Upper lobe of right lung (tissue), 1 donor: Measurements from ENCODE around the gene RAD51B. TPM values are rescaled to one million over a fixed set of nuclear protein-coding genes. Genes with fewer than 3 reads are reported as not detected.

ENCODE experiments used
- ATAC-seq: fragments of 200-7000 bp; cut with Tn5 transposase; one replicate; pipeline ENCODE4 v1.9.1; 2020; ENCODE audit warnings: mild to moderate bottlenecking, moderate library complexity
- DNase-seq: peaks from one replicate; pipeline ENCODE4 v3.0.0-alpha.2; 2020
- H3K27ac ChIP-seq: fragments of 200-600 bp; one replicate; pipeline ENCODE4 v1.8.0; 2022
- H3K27me3 ChIP-seq: fragments of 200-600 bp; one replicate; pipeline ENCODE4 v1.8.0; 2022; ENCODE audit warnings: mild to moderate bottlenecking
- H3K36me3 ChIP-seq: fragments of 200-600 bp; one replicate; pipeline ENCODE4 v1.8.0; 2022
- H3K4me1 ChIP-seq: fragments of 200-600 bp; one replicate; pipeline ENCODE4 v1.8.0; 2022
- H3K4me3 ChIP-seq: fragments of 200-600 bp; one replicate; pipeline ENCODE4 v1.8.0; 2022; ENCODE audit warnings: mild to moderate bottlenecking
- H3K9me3 ChIP-seq: fragments of 200-600 bp; one replicate; pipeline ENCODE4 v1.8.0; 2022
- intact Hi-C: fragments of 100-400 bp; cut with DNase I; formaldehyde crosslinking; loops from one replicate; pipeline ENCODE4 v1.11.0; 2022
- total RNA-seq: library from RNA; stranded (reverse); fragmentation: NEBNext Ultra II Directional; extraction: Animal tissue kit (Norgen Biotek cat#: 25700); gene quantifications from one replicate; pipeline ENCODE4 v1.2.1, GENCODE V29; 2021
- TF ChIP-seq, protein P1 (sequence below): fragments of 200-600 bp; IDR thresholded peaks from one replicate; pipeline ENCODE4 v1.8.0; 2022; ENCODE audit warnings: antibody characterized with exemption
- donor health status: DM: no; HTN: yes; CAD: no; lungs with severe emphysema.

The RAD51B gene
- total RNA-seq, 1 donor from 2014 or later, result 11.5 TPM

DNA sequence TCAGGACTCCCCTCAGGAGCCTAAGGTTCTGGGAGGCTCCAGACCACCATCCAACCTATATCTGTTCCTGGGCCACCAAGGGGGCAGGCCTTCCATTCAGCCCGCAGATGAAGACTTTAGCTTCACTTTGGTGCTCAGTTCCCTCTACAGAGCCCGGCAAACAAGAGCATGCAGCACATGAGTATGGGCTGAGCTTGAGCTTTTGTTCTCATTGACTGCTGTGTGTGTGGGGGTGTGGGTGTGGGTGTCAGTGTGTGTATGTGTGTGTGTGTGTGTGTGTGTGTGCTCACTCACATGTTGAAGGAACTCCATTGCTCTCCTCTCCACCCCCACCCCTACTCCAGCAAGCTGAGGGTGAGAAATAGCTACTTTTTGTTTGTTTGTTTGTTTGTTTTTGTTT lies 754.1 kb downstream of the RAD51B start:
- TF ChIP-seq, protein P1, sequence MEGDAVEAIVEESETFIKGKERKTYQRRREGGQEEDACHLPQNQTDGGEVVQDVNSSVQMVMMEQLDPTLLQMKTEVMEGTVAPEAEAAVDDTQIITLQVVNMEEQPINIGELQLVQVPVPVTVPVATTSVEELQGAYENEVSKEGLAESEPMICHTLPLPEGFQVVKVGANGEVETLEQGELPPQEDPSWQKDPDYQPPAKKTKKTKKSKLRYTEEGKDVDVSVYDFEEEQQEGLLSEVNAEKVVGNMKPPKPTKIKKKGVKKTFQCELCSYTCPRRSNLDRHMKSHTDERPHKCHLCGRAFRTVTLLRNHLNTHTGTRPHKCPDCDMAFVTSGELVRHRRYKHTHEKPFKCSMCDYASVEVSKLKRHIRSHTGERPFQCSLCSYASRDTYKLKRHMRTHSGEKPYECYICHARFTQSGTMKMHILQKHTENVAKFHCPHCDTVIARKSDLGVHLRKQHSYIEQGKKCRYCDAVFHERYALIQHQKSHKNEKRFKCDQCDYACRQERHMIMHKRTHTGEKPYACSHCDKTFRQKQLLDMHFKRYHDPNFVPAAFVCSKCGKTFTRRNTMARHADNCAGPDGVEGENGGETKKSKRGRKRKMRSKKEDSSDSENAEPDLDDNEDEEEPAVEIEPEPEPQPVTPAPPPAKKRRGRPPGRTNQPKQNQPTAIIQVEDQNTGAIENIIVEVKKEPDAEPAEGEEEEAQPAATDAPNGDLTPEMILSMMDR, result no peak
- Histone ChIP-seq H3K27ac (no peak overlapping the region), H3K9me3 (no peaks in the 10 kb centered on the region), H3K27me3 (no peaks in the 10 kb centered on the region), H3K4me1 (peaks cover 41% of the 10 kb centered on the region), H3K36me3 (no peaks in the 10 kb centered on the region), H3K4me3 (no peak overlapping the region)
- DNase-seq, result no peak
- intact Hi-C loops, result no loop called here
- no peak for ATAC-seq

DNA sequence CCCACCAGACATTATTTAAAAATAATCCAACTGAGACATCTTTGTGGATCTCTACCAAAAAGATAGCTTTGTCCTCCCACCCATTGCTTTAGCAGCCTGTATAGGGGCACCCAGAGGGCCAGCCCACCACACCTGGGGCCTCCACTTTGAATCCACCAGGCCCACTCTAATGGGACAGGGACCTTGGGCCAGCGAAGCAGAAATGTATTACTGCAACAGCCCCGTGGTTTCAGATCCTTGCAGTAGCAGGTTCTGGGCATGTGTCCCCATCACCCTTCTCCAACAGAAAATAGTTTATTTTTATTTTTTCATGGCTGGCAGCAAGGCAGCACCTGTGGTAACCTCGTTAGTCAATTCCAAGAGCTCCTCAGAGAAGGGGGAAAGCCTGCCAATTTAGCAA lies 754.9 kb downstream of the RAD51B start:
- Histone ChIP-seq H3K4me3 (no peak overlapping the region), H3K27ac (peak overlapping the region; percentile 1), H3K9me3 (no peaks in the 10 kb centered on the region), H3K27me3 (no peaks in the 10 kb centered on the region), H3K36me3 (no peaks in the 10 kb centered on the region), H3K4me1 (peaks cover 36% of the 10 kb centered on the region)
- intact Hi-C loops, result no loop called here
- ATAC-seq (no peak), DNase-seq (no peak)
- TF ChIP-seq, protein P1, result no peak

DNA sequence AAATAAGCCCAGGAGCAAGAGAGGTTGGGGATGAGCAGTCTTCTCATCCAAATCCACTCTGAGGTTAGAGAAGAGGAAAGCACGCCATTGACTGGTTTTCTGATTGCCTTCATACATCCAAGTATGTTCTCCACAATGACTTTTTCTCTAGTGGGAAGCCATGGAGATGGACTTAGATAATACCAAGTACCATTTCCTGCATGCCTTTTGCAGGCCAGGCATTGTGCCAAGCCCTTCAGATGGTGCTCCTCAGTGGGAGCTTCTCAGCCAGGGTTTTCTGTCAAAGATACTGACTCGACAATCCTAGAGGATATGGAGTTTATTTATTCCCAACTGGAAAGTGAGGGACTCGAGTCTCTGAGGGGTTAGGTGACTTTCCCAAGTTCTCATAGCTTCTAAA lies 755.3 kb downstream of the RAD51B start:
- H3K27ac ChIP-seq, result peak overlapping the region; percentile 1
- peaks cover 31% of the 10 kb centered on the region for H3K4me1 ChIP-seq
- H3K27me3 ChIP-seq, result no peaks in the 10 kb centered on the region
- no peak for ATAC-seq
- DNase-seq, result no peak
- no peaks in the 10 kb centered on the region for H3K9me3 ChIP-seq
- TF ChIP-seq, protein P1, result no peak
- intact Hi-C loops, result no loop called here
- H3K36me3 ChIP-seq, result no peaks in the 10 kb centered on the region
- H3K4me3 ChIP-seq, result no peak overlapping the region

DNA sequence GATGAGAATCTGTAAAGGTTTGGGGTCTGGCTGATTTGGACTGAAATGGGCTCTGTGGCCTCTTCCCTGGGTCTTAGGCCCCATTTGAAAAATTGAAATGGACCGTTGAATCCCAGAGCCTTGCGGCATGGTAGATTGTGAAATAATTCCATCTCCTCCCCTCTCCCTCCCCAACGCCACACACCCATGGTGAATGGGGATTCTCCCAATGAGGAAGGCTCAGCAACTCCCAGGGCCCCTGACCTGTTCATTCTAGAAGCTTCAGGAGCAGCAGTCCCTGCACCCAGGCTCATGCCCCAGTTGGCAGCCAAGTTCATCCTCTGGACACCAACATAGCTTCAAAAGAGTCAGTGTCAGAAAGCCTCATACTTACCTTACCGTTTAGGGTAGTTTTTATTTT lies 755.8 kb downstream of the RAD51B start:
- Histone ChIP-seq H3K36me3 (no peaks in the 10 kb centered on the region), H3K4me1 (peaks cover 26% of the 10 kb centered on the region), H3K9me3 (no peaks in the 10 kb centered on the region), H3K4me3 (no peak overlapping the region), H3K27ac (peak overlapping the region; percentile 1), H3K27me3 (no peaks in the 10 kb centered on the region)
- DNase-seq (no peak), ATAC-seq (no peak)
- intact Hi-C loops, result no loop called here
- TF ChIP-seq, protein P1, result no peak

DNA sequence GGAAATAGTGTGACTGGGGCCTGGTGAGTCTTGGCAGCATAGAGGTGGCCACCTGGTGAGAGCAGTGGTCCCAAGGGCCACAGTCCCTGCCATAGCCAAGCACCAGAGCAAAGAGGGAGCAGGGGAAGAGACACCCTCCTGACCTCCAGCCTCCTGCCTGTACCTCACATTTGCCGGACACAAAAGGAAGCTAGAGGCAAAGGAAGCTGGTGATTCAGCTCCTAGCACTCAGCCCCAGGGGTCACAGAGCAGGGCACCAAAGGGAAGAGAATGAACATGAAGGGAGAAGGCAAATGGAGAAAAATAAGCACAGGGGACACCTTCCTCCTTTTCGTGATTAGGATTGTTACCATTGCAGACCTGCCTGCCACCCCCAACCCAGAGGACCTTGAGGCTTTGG lies 756.5 kb downstream of the RAD51B start:
- TF ChIP-seq, protein P1, result no peak
- ATAC-seq, result no peak
- Histone ChIP-seq H3K36me3 (no peaks in the 10 kb centered on the region), H3K4me3 (no peak overlapping the region), H3K27ac (no peak overlapping the region), H3K4me1 (peaks cover 25% of the 10 kb centered on the region), H3K9me3 (no peaks in the 10 kb centered on the region), H3K27me3 (no peaks in the 10 kb centered on the region)
- intact Hi-C loops, result no loop called here
- no peak for DNase-seq
